Ovary (tissue), 9 donors: ENCODE data around the gene C6. TPM values are rescaled to one million over a fixed set of nuclear protein-coding genes. Genes with fewer than 3 reads are reported as not detected.

Experiments used
- DNase-seq, 5 donors: peaks; one replicate each; pipeline ENCODE4 v3.0.0-alpha.2; 2019 to 2020
- H3K27ac ChIP-seq, 2 donors: fragments of 200-600 bp; one replicate each; pipeline versions ENCODE4 v1.5.1 to v1.8.0; 2019 to 2022
- H3K27me3 ChIP-seq: fragments of 200-600 bp; one replicate; pipeline ENCODE4 v1.8.0; 2022
- H3K36me3 ChIP-seq: fragments of 200-600 bp; sonication (generic); one replicate; pipeline ENCODE4 v1.5.1; 2019
- H3K4me1 ChIP-seq: one replicate; pipeline ENCODE4 v1.8.1; 2013; ENCODE audit warnings: mild to moderate bottlenecking, moderate library complexity; ENCODE audit not compliant: insufficient read depth
- H3K4me3 ChIP-seq: fragments of 200-600 bp; sonication (generic); one replicate; pipeline ENCODE4 v1.5.1; 2017
- H3K9me3 ChIP-seq, 2 donors: fragments of 200-600 bp in 1 of 2; sonication (generic) in 1 of 2; one replicate each; pipeline versions ENCODE4 v1.5.1 to v1.8.1; 2013 to 2019; ENCODE audit warnings: mild to moderate bottlenecking in 1 of 2, moderate library complexity in 1 of 2
- EP300 ChIP-seq: sonication (generic); formaldehyde crosslinking; IDR thresholded peaks from one replicate; pipeline ENCODE4 v1.6.1; 2017; ENCODE audit warnings: antibody characterized with exemption
- POLR2A ChIP-seq: fragments of 450-650 bp; IDR thresholded peaks from one replicate; pipeline ENCODE4 v1.6.1; 2017; ENCODE audit warnings: antibody characterized with exemption, mild to moderate bottlenecking, moderate library complexity
- WGBS, 3 donors: extraction: QIAGEN DNeasy Blood & Tissue Kit in 1 of 3; methylation state at CpG; one replicate each; pipeline versions ENCODE4 v1.1.5 to v1.1.7; 2013 to 2017; 5-methylcytosine and 5-hydroxymethylcytosine counted together
- intact Hi-C, 4 donors: fragments of 100-400 bp; cut with DNase I; formaldehyde crosslinking; loops; one replicate each; pipeline versions ENCODE4 v1.11.0 to v1.15.1; 2022 to 2023
- polyA plus RNA-seq, 2 donors: library from polyadenylated mRNA; stranded (reverse); fragments of 200-250 nt in 1 of 2; fragments of 350-450 nt in 1 of 2; fragmentation: Illumina TruSeq in 1 of 2; extraction: RNeasy Lipid Tissue Mini Kit (QIAGEN cat#74804) in 1 of 2; gene quantifications; one replicate each; pipeline ENCODE4 v1.2.3, GENCODE V29; 2013 to 2014
- total RNA-seq, 7 donors: library from RNA; depleted of rRNA in 2 of 7; stranded (reverse); fragments of >200 nt in 2 of 7; fragmentation: NEBNext Ultra II Directional in 3 of 7; extraction: Animal tissue kit (Norgen Biotek cat#: 25700) in 3 of 7; gene quantifications; one replicate each; pipeline versions ENCODE4 v1.1.0 to v1.2.4, GENCODE V29; 2016 to 2023
- TF ChIP-seq, protein P1 (sequence below), 3 donors: fragments of 450-650 bp in 2 of 3; fragments of 200-600 bp in 1 of 3; IDR thresholded peaks; one replicate each; pipeline versions ENCODE4 v1.5.1 to v1.8.0; 2016 to 2022; ENCODE audit warnings: antibody characterized with exemption in 3 of 3, mild to moderate bottlenecking in 1 of 3
- donor health status: DM: no; HTN: no; CAD: no; lungs with moderate emphysema.
- donor health status: DM: no; HTN: no; CAD: no.
- donor health status: Bipolar disorder and iron deficiency.
- donor health status: DM: yes; HTN: yes; CAD: no.
- donor health status: DM: no; HTN: no; CAD: no.
- donor health status: DM: yes; HTN: yes; CAD: no.

The C6 gene
- total and polyA plus RNA-seq, 9 donors: 1.6 to 61.9 (median 7.4) TPM

DNA sequence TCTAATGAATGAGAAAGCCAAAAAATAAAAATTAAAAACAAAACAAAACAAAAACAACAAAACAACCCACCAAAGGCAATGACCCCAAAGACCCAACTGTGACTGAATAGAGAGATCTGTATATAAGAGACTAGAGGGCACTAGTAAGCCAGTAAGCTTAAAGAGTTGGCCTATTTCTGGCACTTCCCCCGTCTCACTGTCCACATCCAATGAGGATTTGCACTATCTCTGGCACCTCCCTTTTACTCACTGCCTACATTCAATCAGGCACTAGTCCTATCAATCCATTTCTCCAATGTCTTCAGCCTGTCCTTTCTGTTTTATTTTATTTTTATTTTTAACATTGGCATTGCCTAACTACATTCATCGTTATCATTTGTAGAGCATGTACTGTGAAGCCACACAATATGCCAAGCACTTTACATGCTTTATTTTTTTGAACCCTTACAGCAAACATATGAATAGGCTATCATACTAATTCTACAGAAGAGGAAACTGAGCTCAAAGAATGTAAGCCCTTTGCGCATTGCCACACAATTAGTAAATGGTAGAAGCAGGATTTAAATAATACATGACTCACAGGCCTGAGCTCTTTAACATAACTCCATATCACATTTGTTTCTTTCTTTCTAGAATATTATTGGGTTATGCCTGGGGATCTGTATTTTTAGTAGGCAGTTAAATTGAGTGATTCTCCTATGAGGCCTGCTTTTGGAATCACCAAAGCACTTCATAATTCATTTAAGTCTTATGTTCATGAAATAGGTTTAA, 70.0 kb downstream of the C6 start:
- WGBS, 3 donors: 69 to 96% (median 76%) methylated on average over 3 of the region's 3 CpGs
- no peak overlapping the region for H3K4me3 ChIP-seq

DNA sequence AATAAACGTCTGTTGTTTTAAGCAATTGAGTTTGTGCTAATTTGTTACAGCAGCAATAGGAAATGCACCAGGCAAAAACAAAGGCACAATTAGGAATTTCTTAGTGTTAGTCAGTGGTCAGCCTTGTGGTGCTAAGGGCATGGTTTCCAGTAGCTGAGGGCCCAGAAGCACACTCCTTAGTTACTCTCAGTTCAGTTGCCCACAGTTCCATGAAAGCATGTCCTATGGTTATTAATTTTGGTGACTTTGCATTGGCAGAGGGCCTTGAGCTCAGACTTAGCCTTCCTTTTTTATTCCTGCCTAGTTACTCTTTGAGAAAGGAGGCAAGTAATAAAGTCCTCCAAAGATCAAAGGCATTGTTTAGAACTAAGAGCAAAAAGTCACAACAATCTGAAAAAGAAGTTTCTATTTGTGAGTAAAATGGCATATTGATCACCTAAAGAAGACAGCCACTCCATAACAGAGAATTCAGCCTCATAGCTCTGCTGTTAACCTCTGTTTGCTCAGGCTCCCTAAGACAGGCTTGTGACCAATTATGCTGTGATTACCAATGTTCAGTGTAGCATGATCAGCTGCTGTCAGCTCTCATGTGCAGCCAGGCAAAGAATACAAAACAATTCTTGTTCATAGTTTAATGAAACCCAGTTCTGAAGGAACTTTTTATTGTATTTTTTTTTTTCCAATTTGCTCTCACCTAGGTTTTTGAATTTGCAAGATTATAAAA, 85.2 kb downstream of the C6 start:
- 36 to 76% (median 51%) methylated on average over 1 of the region's 1 CpG for WGBS, 3 donors
- no peaks in the 10 kb centered on the region for H3K9me3 ChIP-seq
- H3K36me3 ChIP-seq: no peaks in the 10 kb centered on the region
- no peak overlapping the region for H3K4me3 ChIP-seq
- DNase-seq: no peak
- no peaks in the 10 kb centered on the region for H3K4me1 ChIP-seq
- H3K27ac ChIP-seq: no peak overlapping the region
- intact Hi-C loops: no loop called here
- no peaks in the 10 kb centered on the region for H3K27me3 ChIP-seq
- no peak for TF ChIP-seq POLR2A
- TF ChIP-seq, protein P1, sequence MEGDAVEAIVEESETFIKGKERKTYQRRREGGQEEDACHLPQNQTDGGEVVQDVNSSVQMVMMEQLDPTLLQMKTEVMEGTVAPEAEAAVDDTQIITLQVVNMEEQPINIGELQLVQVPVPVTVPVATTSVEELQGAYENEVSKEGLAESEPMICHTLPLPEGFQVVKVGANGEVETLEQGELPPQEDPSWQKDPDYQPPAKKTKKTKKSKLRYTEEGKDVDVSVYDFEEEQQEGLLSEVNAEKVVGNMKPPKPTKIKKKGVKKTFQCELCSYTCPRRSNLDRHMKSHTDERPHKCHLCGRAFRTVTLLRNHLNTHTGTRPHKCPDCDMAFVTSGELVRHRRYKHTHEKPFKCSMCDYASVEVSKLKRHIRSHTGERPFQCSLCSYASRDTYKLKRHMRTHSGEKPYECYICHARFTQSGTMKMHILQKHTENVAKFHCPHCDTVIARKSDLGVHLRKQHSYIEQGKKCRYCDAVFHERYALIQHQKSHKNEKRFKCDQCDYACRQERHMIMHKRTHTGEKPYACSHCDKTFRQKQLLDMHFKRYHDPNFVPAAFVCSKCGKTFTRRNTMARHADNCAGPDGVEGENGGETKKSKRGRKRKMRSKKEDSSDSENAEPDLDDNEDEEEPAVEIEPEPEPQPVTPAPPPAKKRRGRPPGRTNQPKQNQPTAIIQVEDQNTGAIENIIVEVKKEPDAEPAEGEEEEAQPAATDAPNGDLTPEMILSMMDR (IDR thresholded peaks at IDR 0.05): no peak
- no peak for TF ChIP-seq EP300

More for the DNA sequence above, 70.0 kb downstream of the C6 start:
- intact Hi-C loops: no loop called here
- DNase-seq: no peak
- H3K9me3 ChIP-seq: peaks cover 0 to 4% of the 10 kb centered on the region in 2 donors
- peaks cover 3% of the 10 kb centered on the region for H3K4me1 ChIP-seq
- H3K36me3 ChIP-seq: no peaks in the 10 kb centered on the region
- TF ChIP-seq POLR2A (no peak), EP300 (no peak)
- TF ChIP-seq, protein P1 (IDR thresholded peaks at IDR 0.05): no peak
- no peak overlapping the region for H3K27ac ChIP-seq
- no peaks in the 10 kb centered on the region for H3K27me3 ChIP-seq

DNA sequence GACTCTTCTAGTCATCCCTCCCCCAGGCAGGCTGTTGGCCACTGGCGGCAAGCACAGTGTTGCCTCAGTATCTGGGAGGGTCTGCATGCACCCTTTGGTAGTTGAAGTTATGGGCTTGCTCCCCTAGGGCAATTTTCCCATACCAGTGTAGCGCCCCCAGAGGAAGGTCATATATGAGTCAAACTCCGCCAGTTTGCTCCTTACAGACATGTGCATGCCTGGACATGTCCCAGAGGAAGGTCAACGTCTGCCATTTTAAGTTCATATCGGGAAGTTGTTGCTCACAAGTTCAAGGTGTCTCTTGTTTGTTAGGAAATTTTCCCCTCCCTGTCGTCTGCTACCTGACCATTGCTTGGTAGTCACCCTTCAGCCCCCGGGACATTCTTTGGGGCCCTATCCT, 90.9 kb downstream of the C6 start:
- no peak for TF ChIP-seq EP300
- TF ChIP-seq POLR2A: no peak
- TF ChIP-seq, protein P1 (IDR thresholded peaks at IDR 0.05): no peak
- WGBS, 3 donors: 92 to 97% (median 95%) methylated on average over 7 of the region's 7 CpGs
- no peaks in the 10 kb centered on the region for H3K27me3 ChIP-seq
- H3K4me1 ChIP-seq: no peaks in the 10 kb centered on the region
- no peaks in the 10 kb centered on the region for H3K36me3 ChIP-seq
- no peaks in the 10 kb centered on the region for H3K9me3 ChIP-seq
- H3K4me3 ChIP-seq: no peak overlapping the region
- DNase-seq: no peak
- H3K27ac ChIP-seq: no peak overlapping the region
- intact Hi-C loops: no loop called here

DNA sequence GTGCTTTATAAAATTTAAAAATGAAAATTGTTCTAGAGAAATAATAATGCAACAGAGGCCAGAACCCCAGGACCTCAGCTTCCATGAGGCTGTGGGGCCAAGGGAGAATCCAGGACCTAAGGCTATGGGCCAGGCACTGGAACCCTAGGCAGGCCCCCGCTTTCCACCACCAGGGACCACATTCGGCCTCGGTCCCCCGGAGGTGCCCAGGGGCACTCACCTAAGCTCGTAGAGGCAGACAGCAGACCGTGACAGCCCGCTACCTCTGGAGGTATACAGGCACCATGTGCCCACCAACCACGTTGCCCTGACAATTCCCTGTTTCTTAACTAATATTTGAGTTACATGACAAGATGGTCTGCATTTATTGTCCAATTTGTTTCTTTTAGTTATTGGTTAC, 92.7 kb downstream of the C6 start:
- TF ChIP-seq, protein P1 (IDR thresholded peaks at IDR 0.05): no peak
- TF ChIP-seq POLR2A (no peak), EP300 (no peak)
- Histone ChIP-seq H3K9me3 (no peaks in the 10 kb centered on the region), H3K4me1 (no peaks in the 10 kb centered on the region)

More for the DNA sequence above, 92.7 kb downstream of the C6 start:
- 91 to 96% (median 94%) methylated on average over 8 of the region's 8 CpGs for WGBS, 3 donors
- H3K27ac ChIP-seq: no peak overlapping the region
- H3K36me3 ChIP-seq: no peaks in the 10 kb centered on the region
- DNase-seq: no peak
- no peak overlapping the region for H3K4me3 ChIP-seq
- no peaks in the 10 kb centered on the region for H3K27me3 ChIP-seq
- intact Hi-C loops: no loop called here
